Stimulated activated naive CD8-positive, alpha-beta T cell treated with anti-CD3 and anti-CD28 coated beads, Interleukin-15, amount 100 ng/mL, for 72 hours (primary cell): ENCODE measurements around the gene FBRSL1.
"Not testable (repeated sequence)": the region's sequence is repeated elsewhere in the genome, so short reads cannot be mapped to it uniquely, and the experiment has no call there.

ENCODE experiments used
- ATAC-seq: fragments of 150-1000 bp; cut with Tn5 transposase; 2 replicates; pipeline ENCODE4 v1.10.0; 2021; ENCODE audit warnings: mild to moderate bottlenecking, moderate library complexity
- DNase-seq, 2 donors: peaks; one replicate each; pipeline ENCODE4 v3.0.0; 2021 to 2022
- H3K27ac Mint-ChIP-seq, 2 donors: one replicate each; pipeline ENCODE4 v1.8.0; 2022; ENCODE audit warnings: mild to moderate bottlenecking in 2 of 2, mixed read lengths in 2 of 2, moderate library complexity in 2 of 2
- H3K27me3 Mint-ChIP-seq: one replicate; pipeline ENCODE4 v1.8.0; 2022; ENCODE audit warnings: mixed read lengths
- H3K4me1 Mint-ChIP-seq: one replicate; pipeline ENCODE4 v1.8.0; 2022; ENCODE audit warnings: mild to moderate bottlenecking, mixed read lengths
- H3K4me3 Mint-ChIP-seq, 2 donors: one replicate each; pipeline ENCODE4 v1.8.0; 2022; ENCODE audit warnings: mild to moderate bottlenecking in 2 of 2, mixed read lengths in 2 of 2, moderate library complexity in 1 of 2
- H3K9me3 Mint-ChIP-seq, 2 donors: one replicate each; pipeline ENCODE4 v1.8.0; 2022; ENCODE audit warnings: mixed read lengths in 2 of 2

FBRSL1 gene

GRCh38 chr12:132474799-132475303 lies 15.1 kb upstream of the FBRSL1 start:
- DNase-seq, H3K27me3 Mint-ChIP-seq, H3K9me3 Mint-ChIP-seq, ATAC-seq, H3K4me3 Mint-ChIP-seq, H3K27ac Mint-ChIP-seq: not testable (repeated sequence)
- H3K4me1 Mint-ChIP-seq, result peaks cover 65% of the 10 kb centered on the region

- Mint-ChIP-seq H3K4me3 (peak overlapping the region; percentile 74 to 77), H3K27me3 (no peaks in the 10 kb centered on the region), H3K9me3 (peaks cover 0 to 4% of the 10 kb centered on the region in 2 donors), H3K4me1 (peaks cover 61% of the 10 kb centered on the region), H3K27ac (peak overlapping the region in 1 of 2 donors; percentile 96)
- ATAC-seq (peak; percentile 57), DNase-seq (peak in 1 of 2 donors; percentile 55)
Measured at GRCh38 chr12:132475304-132476037, 14.5 kb upstream of the FBRSL1 start.

DNA sequence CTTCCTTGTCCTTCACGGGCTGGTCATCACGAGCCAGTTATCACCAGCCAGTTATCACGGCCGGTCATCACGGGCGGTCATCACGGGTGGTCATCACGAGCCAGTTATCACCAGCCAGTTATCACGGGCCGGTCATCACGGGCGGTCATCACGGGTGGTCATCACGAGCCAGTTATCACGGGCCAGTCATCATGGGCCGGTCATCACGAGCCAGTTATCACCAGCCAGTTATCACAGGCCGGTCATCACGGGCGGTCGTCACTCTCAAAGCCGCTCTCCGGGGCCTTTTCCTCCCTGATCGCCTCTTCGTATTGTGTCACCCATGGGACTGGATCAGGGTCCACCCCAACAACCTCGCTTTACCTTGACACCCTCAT lies 13.9 kb upstream of the FBRSL1 start:
- H3K4me3 Mint-ChIP-seq, result peak overlapping the region; percentile 64 to 74
- H3K9me3 Mint-ChIP-seq, result peaks cover 0 to 4% of the 10 kb centered on the region in 2 donors
- H3K27ac Mint-ChIP-seq, result peak overlapping the region in 1 of 2 donors; percentile 96
- DNase-seq, result no peak
- ATAC-seq, result no peak
- H3K27me3 Mint-ChIP-seq, result no peaks in the 10 kb centered on the region
- peaks cover 57% of the 10 kb centered on the region for H3K4me1 Mint-ChIP-seq

GRCh38 chr12:132476421-132476820 lies 13.5 kb upstream of the FBRSL1 start:
- no peak for DNase-seq
- Mint-ChIP-seq H3K4me1 (peaks cover 54% of the 10 kb centered on the region), H3K9me3 (peaks cover 0 to 3% of the 10 kb centered on the region in 2 donors), H3K27ac (no peak overlapping the region), H3K27me3 (no peaks in the 10 kb centered on the region), H3K4me3 (peak overlapping the region; percentile 64 to 74)
- no peak for ATAC-seq

- peak overlapping the region; percentile 64 to 74 for H3K4me3 Mint-ChIP-seq
- peak; percentile 17 for ATAC-seq
- H3K27me3 Mint-ChIP-seq, result no peaks in the 10 kb centered on the region
- peaks cover 46% of the 10 kb centered on the region for H3K4me1 Mint-ChIP-seq
- no peaks in the 10 kb centered on the region for H3K9me3 Mint-ChIP-seq
- H3K27ac Mint-ChIP-seq, result no peak overlapping the region
- no peak for DNase-seq
Measured at GRCh38 chr12:132477017-132477702, 12.8 kb upstream of the FBRSL1 start.

DNA sequence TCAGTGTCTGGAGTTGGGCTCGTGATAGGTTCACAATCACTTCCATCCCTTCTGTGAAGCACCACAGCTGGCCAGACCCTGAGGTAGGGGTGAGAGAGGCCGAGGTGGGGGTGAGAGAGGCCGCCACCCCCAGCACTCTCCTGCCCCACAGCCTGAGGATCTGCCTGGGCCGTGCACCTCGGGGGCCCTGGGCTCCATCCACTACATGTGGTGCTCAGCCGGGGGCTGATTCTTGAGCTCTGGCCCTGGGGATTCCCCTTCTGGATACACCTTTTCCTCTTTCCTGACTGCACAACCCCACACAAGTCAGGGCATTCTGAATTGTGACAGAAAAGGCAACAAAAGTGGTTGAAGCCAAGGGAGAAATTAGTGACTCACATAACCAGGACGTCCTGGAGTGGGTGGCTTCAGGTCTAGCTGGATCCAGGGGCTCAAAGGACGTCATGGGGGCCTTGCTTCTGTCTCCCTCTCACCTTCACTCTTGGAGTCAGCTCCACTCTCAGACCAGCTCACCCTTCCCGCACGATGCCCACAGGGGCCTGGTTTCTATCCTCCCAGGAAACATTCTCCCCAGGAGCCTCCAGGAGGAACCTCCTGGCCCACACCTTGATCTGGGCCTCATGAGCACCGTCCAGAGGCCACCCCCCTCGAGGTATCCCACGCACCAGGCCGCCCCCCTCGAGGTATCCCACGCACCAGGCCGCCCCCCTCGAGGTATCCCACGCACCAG lies 12.1 kb upstream of the FBRSL1 start:
- DNase-seq (no peak), ATAC-seq (peak; percentile 8)
- H3K9me3 Mint-ChIP-seq, result no peaks in the 10 kb centered on the region
- H3K27me3 Mint-ChIP-seq, result no peaks in the 10 kb centered on the region
- H3K4me1 Mint-ChIP-seq, result peaks cover 42% of the 10 kb centered on the region
- no peak overlapping the region for H3K27ac Mint-ChIP-seq
- no peak overlapping the region for H3K4me3 Mint-ChIP-seq

- Mint-ChIP-seq H3K4me3 (no peak overlapping the region), H3K27ac (no peak overlapping the region), H3K27me3 (no peaks in the 10 kb centered on the region), H3K9me3 (no peaks in the 10 kb centered on the region), H3K4me1 (peaks cover 42% of the 10 kb centered on the region)
- DNase-seq (no peak), ATAC-seq (no peak)
Measured at GRCh38 chr12:132478433-132478803, 11.5 kb upstream of the FBRSL1 start.

DNA sequence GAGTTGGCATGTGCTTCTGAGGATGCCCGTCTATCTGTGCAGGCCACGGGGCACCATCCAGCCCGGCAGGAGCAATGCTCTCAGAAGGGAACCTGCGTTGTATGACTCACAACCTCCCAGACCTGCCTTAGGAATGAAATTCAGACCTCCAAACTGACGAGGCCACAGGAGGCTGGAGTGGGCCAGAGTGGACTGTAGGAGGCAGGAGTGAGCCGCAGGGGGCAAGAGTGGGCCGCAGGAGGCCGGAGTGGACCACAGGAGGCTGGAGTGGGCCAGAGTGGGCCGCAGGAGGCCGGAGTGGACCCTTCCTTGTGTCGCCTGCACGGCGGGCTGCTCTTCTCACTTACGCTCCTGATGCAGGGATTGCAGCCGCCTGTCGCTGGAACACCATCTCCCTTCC lies 11.1 kb upstream of the FBRSL1 start:
- H3K27ac Mint-ChIP-seq, result no peak overlapping the region
- no peaks in the 10 kb centered on the region for H3K9me3 Mint-ChIP-seq
- peaks cover 42% of the 10 kb centered on the region for H3K4me1 Mint-ChIP-seq
- no peak for DNase-seq
- H3K27me3 Mint-ChIP-seq, result no peaks in the 10 kb centered on the region
- no peak overlapping the region for H3K4me3 Mint-ChIP-seq
- ATAC-seq, result no peak

GRCh38 chr12:132479291-132479690 lies 10.7 kb upstream of the FBRSL1 start:
- no peak overlapping the region for H3K4me3 Mint-ChIP-seq
- peaks cover 42% of the 10 kb centered on the region for H3K4me1 Mint-ChIP-seq
- no peaks in the 10 kb centered on the region for H3K9me3 Mint-ChIP-seq
- ATAC-seq (no peak), DNase-seq (no peak)
- no peaks in the 10 kb centered on the region for H3K27me3 Mint-ChIP-seq
- H3K27ac Mint-ChIP-seq, result peak overlapping the region in 1 of 2 donors; percentile 81

DNA sequence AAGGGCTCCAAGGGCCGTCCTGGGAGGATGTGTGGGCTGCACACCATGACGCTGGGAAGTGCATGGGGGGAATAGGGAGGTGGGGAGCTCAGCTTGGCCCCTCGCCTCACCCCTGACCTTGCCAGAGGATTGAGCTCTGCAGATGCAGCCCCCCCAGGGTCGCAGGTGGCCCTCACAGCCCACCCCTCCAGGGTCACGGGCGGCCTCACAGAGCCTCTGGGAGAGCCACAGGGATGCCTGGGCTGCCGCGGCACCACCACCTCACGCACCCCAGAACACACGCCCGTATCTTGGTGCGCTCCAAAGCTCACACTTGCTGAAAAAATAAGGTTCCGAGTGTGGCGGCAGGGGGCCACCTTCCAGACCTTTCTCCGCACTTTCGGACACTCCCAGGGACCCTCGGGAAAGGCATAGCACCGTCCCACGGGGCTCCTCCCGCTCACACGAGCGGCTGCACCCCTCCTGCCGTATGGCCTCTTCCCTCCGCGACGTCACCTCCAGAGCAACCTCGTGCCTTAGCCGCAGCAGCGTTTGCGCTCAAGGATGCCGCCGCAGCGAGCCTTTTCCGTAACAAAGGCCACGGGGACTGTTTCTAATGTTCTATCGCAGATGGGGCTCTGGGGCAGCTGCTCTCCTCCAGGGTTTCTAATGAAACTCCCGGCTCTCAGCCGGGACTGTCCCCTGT lies 9.9 kb upstream of the FBRSL1 start:
- H3K4me3 Mint-ChIP-seq, result no peak overlapping the region
- H3K27ac Mint-ChIP-seq, result peak overlapping the region in 1 of 2 donors; percentile 38
- DNase-seq (no peak), ATAC-seq (no peak)
- H3K4me1 Mint-ChIP-seq, result peaks cover 42% of the 10 kb centered on the region
- no peaks in the 10 kb centered on the region for H3K9me3 Mint-ChIP-seq
- H3K27me3 Mint-ChIP-seq, result no peaks in the 10 kb centered on the region

DNA sequence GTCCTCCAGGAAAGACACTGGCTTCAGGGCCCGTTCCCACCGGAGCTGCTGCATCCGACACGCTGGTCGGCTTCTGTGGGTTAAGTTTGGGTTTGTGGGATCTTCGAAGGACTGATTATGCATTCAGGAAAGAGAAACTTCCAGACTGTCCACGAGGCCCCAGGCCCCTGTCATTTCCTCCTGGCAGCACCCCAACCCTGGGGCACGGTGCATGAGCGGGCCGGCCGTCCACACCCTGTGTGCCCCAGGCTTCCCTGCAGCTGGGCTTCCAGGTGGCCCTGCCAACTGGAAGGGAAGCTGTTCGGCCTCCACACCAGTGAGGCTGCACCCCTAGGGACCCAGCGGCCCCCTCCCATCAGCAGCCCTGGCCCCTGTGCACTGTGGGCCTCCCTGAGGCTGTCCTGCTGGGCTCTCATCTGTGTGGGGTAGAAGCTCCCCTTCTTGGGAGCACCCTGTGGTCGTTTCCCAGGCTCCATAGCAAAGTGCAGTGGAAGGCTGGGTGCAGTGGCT lies 9.3 kb upstream of the FBRSL1 start:
- Mint-ChIP-seq H3K27ac (no peak overlapping the region), H3K9me3 (peaks cover 0 to 5% of the 10 kb centered on the region in 2 donors), H3K27me3 (no peaks in the 10 kb centered on the region), H3K4me3 (no peak overlapping the region), H3K4me1 (peaks cover 40% of the 10 kb centered on the region)
- ATAC-seq (no peak), DNase-seq (no peak)

GRCh38 chr12:132481345-132481744 lies 8.6 kb upstream of the FBRSL1 start:
- Mint-ChIP-seq H3K27ac (no peak overlapping the region), H3K4me1 (peaks cover 40% of the 10 kb centered on the region), H3K4me3 (no peak overlapping the region), H3K9me3 (peaks cover 0 to 8% of the 10 kb centered on the region in 2 donors), H3K27me3 (no peaks in the 10 kb centered on the region)
- DNase-seq, result no peak
- ATAC-seq, result no peak

DNA sequence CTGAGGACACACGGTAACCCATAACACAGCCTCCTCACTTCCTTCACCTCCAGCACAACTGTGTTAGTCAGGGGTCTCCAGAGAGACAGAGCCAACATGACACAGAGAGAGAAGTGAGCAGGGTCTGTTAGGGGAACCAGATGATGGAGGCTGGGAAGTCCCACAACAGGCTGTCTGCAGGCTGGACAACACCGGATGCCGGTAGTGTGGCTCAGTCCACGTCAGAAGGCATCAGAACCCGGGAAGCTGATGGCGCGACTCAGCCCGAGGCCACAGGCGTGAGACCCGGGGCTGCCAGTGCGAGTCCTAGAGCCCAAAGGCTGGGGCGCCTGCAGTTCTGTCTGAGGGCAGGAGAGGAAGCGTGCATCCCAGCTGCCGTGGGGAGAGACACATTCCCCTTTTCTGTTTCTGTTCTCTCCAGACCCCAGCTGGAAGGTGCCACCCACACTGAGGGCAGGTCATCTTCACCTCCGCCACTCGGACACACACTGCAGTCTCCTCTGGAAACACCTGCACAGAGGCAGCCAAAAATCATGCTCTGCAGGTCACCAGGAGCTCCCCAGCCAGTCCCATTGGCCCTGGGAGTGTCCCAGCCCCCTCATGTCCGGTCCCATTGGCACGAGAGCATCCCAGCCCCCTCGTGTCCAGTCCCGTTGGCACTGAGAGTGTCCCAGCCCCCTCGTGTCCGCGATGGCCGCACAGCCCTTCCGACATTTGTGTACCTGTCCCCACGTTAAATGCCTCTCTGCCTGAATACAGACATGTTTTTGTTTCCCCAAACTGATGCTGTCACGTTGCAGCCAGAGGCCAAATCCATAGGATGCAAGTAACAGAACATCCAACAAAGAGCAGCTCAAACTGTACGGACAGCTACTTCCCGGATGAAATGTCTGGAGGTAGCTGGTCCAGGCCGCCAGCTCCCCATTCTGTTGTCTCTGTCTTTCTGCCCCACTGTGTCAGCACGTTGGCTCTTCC lies 7.9 kb upstream of the FBRSL1 start:
- Mint-ChIP-seq H3K27me3 (no peaks in the 10 kb centered on the region), H3K27ac (no peak overlapping the region), H3K4me3 (no peak overlapping the region), H3K4me1 (peaks cover 40% of the 10 kb centered on the region), H3K9me3 (peaks cover 0 to 8% of the 10 kb centered on the region in 2 donors)
- DNase-seq, result no peak
- no peak for ATAC-seq

DNA sequence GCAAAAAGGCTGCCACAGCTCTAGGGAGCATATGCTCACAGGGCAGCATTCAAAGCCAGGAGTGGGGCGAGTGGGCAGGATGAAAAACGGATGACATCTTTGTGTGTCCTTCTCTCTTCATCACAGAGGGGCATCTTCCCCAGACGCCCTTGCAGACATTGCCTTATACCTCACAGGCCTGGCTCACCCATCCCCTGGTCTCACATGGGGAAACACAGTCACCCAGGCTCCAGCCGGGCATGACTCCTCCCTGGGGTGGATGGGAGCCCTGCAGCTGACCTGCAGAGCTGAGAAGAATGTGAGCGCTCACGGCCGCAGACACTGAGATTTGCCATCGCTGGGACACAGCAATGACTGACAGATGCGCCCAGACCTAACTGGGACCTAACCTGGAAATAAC lies 7.2 kb upstream of the FBRSL1 start:
- Mint-ChIP-seq H3K4me1 (peaks cover 40% of the 10 kb centered on the region), H3K27ac (no peak overlapping the region), H3K9me3 (peaks cover 0 to 8% of the 10 kb centered on the region in 2 donors), H3K4me3 (no peak overlapping the region), H3K27me3 (no peaks in the 10 kb centered on the region)
- DNase-seq, result no peak
- no peak for ATAC-seq
